WTC11 (cell line): ENCODE data around the gene SGCD.
"Not testable (repeated sequence)": the region's sequence is repeated elsewhere in the genome, so short reads cannot be mapped to it uniquely, and the experiment has no call there.

Experiments
- CBFB ChIP-seq: sonication (generic); formaldehyde crosslinking; IDR thresholded peaks from 2 replicates; pipeline ENCODE4 v1.8.1; 2022; ENCODE audit warnings: mild to moderate bottlenecking, low read depth, missing genetic modification reagents
- FOXP1 ChIP-seq: sonication (generic); formaldehyde crosslinking; IDR thresholded peaks from 2 replicates; pipeline ENCODE4 v1.8.0; 2022; ENCODE audit warnings: missing genetic modification reagents, mild to moderate bottlenecking, moderate library complexity, borderline replicate concordance
- JUN ChIP-seq: sonication (generic); formaldehyde crosslinking; IDR thresholded peaks from 2 replicates; pipeline ENCODE4 v1.8.0; 2023; ENCODE audit warnings: mild to moderate bottlenecking, missing genetic modification reagents
- SP1 ChIP-seq: sonication (generic); formaldehyde crosslinking; conservative IDR thresholded peaks from 2 replicates; pipeline ENCODE4 v1.8.1; 2022; ENCODE audit warnings: missing genetic modification reagents
- TF ChIP-seq, protein P1 (sequence below): fragments of 200-600 bp; IDR thresholded peaks from 2 replicates; pipeline ENCODE4 v1.8.0; 2022; ENCODE audit warnings: antibody characterized with exemption
- TF ChIP-seq, protein P2 (sequence below): sonication (generic); formaldehyde crosslinking; IDR thresholded peaks from 2 replicates; pipeline ENCODE4 v1.8.1; 2022; ENCODE audit warnings: low read depth, missing genetic modification reagents, borderline replicate concordance
- TF ChIP-seq, protein P3 (sequence below): sonication (generic); formaldehyde crosslinking; IDR thresholded peaks from 2 replicates; pipeline ENCODE4 v1.8.0; 2022; ENCODE audit warnings: mild to moderate bottlenecking, missing genetic modification reagents
- TF ChIP-seq, protein P4 (sequence below): sonication (generic); formaldehyde crosslinking; IDR thresholded peaks from 2 replicates; pipeline ENCODE4 v1.8.0; 2022; ENCODE audit warnings: mild to moderate bottlenecking, missing genetic modification reagents
- TF ChIP-seq, protein P5 (sequence below): sonication (generic); formaldehyde crosslinking; IDR thresholded peaks from 2 replicates; pipeline ENCODE4 v1.8.1; 2022; ENCODE audit warnings: low read depth, mild to moderate bottlenecking, moderate library complexity, missing genetic modification reagents, borderline replicate concordance
- TF ChIP-seq, protein P6 (sequence below): sonication (generic); formaldehyde crosslinking; IDR thresholded peaks from 2 replicates; pipeline ENCODE4 v1.8.0; 2022; ENCODE audit warnings: mild to moderate bottlenecking, missing genetic modification reagents
- TF ChIP-seq, protein P7 (sequence below): fragments of 250-450 bp; sonication (Bioruptor Pico); IDR thresholded peaks from 2 replicates; pipeline ENCODE4 v2.1.2; 2022; ENCODE audit warnings: mild to moderate bottlenecking, moderate library complexity

DNA sequence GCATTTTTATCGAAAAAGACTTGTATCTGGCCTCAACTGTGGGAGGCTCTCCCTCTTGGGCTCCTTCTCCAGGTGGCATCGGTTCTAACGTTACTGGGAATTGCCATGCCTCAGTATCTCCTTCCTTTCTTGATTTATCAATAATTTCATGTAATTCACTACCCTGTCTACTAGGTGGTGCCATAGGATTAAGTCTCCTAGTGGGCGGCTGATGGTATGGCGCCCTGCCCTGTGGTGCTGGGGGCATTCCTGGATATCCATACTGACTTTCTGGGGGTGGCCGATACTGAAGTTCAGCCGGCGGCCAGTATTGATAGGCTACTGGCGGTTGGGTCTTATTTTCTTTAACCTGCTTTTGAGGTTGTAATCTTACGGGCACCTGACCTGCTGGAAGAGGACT lies 337.9 kb downstream of the SGCD start:
- TF ChIP-seq, protein P1, sequence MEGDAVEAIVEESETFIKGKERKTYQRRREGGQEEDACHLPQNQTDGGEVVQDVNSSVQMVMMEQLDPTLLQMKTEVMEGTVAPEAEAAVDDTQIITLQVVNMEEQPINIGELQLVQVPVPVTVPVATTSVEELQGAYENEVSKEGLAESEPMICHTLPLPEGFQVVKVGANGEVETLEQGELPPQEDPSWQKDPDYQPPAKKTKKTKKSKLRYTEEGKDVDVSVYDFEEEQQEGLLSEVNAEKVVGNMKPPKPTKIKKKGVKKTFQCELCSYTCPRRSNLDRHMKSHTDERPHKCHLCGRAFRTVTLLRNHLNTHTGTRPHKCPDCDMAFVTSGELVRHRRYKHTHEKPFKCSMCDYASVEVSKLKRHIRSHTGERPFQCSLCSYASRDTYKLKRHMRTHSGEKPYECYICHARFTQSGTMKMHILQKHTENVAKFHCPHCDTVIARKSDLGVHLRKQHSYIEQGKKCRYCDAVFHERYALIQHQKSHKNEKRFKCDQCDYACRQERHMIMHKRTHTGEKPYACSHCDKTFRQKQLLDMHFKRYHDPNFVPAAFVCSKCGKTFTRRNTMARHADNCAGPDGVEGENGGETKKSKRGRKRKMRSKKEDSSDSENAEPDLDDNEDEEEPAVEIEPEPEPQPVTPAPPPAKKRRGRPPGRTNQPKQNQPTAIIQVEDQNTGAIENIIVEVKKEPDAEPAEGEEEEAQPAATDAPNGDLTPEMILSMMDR, result not testable (repeated sequence)
- not testable (repeated sequence) for TF ChIP-seq SP1; CBFB (CRISPR knock-in tag); FOXP1; JUN
- TF ChIP-seq, protein P2, sequence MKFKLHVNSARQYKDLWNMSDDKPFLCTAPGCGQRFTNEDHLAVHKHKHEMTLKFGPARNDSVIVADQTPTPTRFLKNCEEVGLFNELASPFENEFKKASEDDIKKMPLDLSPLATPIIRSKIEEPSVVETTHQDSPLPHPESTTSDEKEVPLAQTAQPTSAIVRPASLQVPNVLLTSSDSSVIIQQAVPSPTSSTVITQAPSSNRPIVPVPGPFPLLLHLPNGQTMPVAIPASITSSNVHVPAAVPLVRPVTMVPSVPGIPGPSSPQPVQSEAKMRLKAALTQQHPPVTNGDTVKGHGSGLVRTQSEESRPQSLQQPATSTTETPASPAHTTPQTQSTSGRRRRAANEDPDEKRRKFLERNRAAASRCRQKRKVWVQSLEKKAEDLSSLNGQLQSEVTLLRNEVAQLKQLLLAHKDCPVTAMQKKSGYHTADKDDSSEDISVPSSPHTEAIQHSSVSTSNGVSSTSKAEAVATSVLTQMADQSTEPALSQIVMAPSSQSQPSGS (CRISPR knock-in tag), result not testable (repeated sequence)
- TF ChIP-seq, protein P3, sequence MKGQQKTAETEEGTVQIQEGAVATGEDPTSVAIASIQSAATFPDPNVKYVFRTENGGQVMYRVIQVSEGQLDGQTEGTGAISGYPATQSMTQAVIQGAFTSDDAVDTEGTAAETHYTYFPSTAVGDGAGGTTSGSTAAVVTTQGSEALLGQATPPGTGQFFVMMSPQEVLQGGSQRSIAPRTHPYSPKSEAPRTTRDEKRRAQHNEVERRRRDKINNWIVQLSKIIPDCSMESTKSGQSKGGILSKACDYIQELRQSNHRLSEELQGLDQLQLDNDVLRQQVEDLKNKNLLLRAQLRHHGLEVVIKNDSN, result not testable (repeated sequence)
- TF ChIP-seq, protein P4, sequence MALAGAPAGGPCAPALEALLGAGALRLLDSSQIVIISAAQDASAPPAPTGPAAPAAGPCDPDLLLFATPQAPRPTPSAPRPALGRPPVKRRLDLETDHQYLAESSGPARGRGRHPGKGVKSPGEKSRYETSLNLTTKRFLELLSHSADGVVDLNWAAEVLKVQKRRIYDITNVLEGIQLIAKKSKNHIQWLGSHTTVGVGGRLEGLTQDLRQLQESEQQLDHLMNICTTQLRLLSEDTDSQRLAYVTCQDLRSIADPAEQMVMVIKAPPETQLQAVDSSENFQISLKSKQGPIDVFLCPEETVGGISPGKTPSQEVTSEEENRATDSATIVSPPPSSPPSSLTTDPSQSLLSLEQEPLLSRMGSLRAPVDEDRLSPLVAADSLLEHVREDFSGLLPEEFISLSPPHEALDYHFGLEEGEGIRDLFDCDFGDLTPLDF (CRISPR knock-in tag), result not testable (repeated sequence)
- TF ChIP-seq, protein P5, sequence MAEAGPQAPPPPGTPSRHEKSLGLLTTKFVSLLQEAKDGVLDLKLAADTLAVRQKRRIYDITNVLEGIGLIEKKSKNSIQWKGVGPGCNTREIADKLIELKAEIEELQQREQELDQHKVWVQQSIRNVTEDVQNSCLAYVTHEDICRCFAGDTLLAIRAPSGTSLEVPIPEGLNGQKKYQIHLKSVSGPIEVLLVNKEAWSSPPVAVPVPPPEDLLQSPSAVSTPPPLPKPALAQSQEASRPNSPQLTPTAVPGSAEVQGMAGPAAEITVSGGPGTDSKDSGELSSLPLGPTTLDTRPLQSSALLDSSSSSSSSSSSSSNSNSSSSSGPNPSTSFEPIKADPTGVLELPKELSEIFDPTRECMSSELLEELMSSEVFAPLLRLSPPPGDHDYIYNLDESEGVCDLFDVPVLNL (CRISPR knock-in tag), result not testable (repeated sequence)
- TF ChIP-seq, protein P6, sequence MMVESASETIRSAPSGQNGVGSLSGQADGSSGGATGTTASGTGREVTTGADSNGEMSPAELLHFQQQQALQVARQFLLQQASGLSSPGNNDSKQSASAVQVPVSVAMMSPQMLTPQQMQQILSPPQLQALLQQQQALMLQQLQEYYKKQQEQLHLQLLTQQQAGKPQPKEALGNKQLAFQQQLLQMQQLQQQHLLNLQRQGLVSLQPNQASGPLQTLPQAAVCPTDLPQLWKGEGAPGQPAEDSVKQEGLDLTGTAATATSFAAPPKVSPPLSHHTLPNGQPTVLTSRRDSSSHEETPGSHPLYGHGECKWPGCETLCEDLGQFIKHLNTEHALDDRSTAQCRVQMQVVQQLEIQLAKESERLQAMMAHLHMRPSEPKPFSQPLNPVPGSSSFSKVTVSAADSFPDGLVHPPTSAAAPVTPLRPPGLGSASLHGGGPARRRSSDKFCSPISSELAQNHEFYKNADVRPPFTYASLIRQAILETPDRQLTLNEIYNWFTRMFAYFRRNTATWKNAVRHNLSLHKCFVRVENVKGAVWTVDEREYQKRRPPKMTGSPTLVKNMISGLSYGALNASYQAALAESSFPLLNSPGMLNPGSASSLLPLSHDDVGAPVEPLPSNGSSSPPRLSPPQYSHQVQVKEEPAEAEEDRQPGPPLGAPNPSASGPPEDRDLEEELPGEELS, result not testable (repeated sequence)
- TF ChIP-seq, protein P7, sequence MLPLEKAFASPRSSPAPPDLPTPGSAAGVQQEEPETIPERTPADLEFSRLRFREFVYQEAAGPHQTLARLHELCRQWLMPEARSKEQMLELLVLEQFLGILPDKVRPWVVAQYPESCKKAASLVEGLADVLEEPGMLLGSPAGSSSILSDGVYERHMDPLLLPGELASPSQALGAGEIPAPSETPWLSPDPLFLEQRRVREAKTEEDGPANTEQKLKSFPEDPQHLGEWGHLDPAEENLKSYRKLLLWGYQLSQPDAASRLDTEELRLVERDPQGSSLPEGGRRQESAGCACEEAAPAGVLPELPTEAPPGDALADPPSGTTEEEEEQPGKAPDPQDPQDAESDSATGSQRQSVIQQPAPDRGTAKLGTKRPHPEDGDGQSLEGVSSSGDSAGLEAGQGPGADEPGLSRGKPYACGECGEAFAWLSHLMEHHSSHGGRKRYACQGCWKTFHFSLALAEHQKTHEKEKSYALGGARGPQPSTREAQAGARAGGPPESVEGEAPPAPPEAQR (CRISPR knock-in tag), result not testable (repeated sequence)
